HK-2 (cell line): ENCODE results near the gene PEPD.

Experiments used
- DNase-seq: peaks from one replicate; pipeline ENCODE4 v3.0.0-alpha.2; 2018; ENCODE audit not compliant: unreplicated experiment

PEPD gene

DNA sequence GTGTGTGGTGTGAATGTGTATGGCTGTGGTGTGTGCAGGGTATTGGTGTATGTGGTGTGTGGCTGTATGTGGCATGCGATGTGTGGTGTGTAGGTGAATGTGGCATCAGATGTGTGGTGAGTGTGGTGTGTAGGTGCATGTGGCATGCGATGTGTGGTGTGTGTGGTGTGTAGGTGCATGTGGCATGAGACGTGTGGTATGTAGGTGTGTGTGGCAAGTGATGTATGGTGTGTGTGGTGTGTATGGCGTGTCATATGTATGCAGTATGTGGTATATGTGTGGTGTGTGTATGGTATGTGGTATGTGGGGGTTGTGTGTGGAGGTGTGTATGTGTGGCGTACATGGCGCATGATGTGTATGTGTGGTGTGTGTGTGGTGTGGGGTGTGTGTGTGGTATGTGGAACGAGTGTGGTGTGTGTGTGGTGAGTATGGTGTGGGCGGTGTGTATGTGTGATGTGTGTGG, 63.4 kb downstream of the PEPD start:
- no peak for DNase-seq

DNA sequence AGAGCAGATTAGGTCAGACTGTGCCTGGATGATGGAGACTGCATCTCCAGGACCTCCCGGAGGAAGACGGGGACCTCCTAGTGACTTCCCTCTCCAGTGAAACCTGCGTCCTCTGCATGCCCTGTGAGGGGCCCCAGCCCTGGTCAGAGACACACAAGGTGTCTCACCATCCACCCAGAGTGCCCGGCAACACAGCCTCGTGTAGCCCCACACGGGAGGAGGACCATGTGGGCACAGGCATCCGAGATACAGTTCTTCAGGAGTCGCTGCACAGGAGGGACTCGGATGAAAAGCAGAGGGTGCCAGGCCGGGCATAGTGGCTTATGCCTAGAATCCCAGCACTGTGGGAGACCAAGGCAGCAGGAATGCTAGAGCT, 64.8 kb downstream of the PEPD start:
- DNase-seq: no peak

- DNase-seq: no peak
Observed at GRCh38 chr19:33456076-33456844, 65.3 kb downstream of the PEPD start.

DNA sequence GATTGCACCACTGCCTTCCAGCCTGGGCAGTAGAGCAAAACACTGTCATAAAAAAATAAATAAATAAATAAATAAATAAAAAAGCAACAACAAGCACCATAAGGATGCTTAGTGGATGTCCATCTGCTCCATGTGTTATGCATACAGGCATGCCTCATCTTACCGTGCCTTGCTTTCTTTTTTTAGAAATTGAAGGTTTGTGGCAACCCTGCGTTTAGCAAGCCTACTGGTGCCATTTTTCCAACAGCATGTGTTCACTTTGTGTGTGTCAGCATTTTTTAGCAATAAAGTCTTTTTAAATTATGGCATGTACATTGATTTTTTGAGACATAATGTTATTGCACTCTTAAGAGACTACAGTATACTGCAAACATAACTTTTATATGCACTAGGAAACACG, 68.3 kb downstream of the PEPD start:
- no peak for DNase-seq

GRCh38 chr19:33450689-33451088, 70.9 kb downstream of the PEPD start:
- no peak for DNase-seq

DNA sequence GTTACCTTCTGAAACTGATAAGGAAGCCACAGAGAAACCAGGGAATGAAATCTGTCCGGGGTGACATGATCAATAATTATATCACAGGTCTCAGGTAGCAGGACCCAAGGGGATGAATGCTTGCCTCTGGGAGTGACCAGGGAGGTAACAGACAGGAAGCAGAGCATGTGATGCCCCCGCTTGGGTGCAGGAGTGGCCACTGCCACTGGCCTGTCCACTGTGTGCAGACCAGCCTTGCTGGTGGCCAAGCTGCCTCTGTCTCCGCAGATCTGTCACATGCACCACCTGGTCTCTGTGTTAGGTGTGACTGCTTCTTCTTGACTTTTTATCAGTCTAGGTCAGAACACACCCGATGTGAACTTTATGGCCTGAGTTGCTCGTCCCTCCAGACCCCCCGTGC, 71.8 kb downstream of the PEPD start:
- no peak for DNase-seq

DNA sequence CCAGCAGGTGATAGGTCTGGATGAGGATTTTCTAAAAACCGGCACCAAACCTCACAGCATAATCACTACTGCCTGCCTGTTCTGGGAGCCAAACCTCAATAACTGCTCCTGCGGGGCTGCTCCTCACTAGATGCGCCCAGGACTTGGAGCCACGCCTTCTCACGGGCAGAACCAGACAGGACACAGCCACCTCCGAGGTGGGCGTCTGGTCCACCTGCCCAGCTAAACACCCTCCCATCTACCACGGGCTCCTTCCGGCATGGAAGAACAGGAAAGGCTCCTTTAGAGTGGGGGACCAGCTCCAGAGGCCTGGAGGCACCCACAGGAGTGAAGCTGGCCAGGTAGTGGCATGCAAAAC, 73.5 kb downstream of the PEPD start:
- DNase-seq: no peak

DNA sequence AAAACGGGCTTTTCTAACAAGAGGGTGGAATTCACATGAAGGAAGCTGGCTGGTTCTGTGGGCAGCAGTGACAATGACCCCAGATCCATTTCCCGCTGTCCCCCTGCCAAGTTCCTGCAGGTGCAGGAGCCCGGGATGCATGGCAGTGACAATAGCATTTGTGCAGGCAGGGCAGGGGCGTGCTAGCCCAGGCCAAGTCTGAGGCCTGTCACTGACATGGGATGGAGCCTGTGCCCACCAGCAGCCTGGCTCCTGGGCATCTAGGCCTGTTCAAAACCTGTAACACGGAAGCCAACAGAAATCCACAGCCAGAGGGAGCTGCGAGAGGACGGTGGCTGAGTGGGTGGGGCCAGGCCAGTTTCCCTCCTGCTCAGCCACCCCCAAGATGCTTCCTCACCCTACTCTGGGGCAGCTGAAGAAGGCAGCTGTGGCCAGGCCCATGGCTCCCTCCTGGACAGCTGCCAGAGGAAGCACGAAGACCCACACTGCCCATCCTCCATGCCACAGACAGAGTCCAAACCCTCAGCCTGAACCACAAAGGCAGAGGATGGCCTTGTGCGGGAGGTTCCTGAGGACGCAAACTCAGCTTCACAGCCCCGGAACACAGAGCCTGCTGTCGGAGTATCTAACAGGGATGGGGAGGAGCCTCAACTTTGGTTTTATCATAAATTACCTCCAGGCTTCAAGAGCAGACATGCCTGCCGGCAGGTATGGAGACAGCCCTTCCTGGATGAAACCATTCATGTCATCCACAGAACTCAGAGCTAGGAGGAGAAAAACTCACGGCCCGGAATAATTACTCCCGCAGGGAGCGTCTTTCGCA, 74.0 kb downstream of the PEPD start:
- DNase-seq: no peak

- DNase-seq: no peak
Observed at GRCh38 chr19:33446330-33447293, 75.0 kb downstream of the PEPD start.

- no peak for DNase-seq
Observed at GRCh38 chr19:33445442-33446329, 75.9 kb downstream of the PEPD start.

DNA sequence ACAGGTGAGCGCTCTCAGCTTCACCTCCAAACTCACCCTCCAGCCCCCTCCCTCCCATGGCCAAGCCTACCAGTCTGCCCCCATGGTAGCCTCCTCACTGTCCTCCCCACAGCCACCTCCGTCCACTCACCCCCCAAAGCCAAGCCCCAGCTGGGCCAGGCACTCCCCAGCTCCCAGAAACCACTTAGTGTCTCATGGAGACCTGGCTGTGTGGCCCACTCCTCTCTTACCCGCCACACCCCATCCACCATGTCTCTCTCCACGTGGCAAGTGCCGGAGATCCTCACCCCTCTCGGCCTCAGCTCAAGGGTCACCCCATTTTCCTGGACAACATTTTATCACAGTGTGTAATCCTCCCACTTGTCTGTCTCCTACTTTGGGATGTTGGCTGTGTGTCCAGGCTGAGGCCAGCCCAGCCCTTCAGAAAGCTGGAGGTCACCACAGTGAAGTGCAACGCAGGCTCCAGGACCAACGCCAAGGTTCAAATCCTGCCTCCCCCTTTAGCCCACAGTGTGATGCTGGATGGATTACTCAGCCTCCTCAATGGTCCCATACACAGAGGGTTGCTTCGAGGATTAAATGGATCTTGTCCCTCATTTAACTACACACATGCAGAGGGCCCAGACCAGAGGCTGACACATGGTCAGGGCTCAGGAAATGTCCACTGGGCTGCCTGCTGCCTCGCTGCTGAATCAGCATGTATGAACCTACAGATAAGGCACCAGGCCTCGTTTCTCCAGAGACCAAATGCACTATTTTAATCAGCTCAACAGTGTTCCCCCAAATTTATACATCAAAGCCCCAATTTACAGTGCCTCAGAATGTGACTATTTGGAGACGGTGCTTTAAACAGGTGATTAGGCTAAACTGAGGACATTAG, 76.8 kb downstream of the PEPD start:
- DNase-seq: no peak

GRCh38 chr19:33443638-33444561, 77.7 kb downstream of the PEPD start:
- no peak for DNase-seq

DNA sequence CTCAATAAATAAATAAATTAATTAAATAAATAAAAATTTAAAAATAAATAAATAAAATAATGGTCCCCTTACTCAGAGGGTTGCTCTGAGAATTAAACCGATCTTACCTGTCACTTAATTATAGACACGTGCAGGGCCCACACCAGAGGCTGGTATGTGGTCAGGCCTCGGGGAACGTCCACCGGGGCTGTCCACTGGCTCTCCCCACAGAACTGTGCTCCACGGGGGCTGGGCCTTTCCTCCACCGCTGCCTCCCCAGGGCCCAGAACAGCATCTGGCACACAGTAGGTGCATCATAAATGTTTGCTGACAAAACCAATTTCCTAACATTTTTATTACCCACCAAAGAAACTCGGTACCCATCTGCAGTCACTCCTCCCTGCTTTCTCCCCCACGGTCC, 78.9 kb downstream of the PEPD start:
- DNase-seq: no peak

DNA sequence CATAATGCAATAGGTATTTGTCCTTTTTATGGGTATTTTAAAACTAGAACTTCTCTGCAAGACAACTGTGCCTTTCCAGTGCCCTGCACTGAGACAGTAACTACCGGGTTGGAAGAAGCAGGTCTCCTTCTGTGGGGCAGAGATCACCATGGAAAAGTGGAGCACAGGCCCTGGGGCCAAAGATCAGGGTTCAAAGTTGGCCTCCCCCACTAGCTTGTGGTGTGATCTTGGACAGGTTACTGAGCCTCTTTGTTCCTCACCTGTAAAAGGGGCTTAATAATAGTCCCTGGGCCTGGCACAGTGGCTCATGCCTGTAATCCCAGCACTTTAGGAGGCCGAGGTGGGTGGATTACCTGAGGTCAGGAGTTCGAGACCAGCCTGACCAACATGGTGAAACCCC, 79.8 kb downstream of the PEPD start:
- DNase-seq: no peak

DNA sequence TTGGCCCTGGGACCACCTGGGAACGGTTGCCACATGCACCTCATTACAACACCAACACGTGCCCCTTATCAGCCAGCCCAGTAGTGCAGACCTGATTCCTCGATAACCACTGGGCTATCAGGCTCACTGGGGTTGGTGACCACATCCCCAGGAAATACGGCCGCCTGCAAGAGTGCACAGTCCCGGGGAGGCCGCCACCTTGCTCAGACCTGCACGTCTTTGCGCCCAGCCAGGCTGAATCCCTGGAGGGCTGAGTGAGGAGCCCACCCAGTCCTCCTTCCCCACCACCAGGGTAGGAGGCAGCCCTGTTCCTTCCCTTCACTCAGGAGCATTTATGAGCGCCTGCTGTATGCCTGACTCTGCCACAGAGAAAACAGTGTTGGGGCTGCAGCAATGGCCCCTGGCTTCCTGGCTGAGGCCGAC, 80.3 kb downstream of the PEPD start:
- no peak for DNase-seq

GRCh38 chr19:33440682-33441081, 80.9 kb downstream of the PEPD start:
- no peak for DNase-seq

DNA sequence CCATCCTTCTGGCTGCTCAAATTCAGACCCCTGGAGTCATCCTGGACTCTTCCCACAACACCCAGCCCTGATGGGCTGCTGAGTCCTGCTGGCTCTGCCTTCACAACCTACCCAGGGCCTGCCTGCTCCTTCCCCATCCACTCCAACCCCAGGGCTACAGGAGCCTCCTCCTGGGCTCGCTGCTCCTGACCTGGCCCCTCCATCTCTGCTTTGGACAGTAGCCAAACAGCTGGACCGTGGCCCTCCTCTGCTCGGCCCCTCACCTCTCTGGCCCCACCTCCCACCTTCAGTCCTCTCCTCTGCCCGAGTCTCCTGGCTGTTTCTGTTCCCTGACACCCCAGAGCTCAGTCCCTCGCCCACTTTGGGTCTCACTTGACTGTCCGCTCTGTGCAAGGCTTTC, 81.3 kb downstream of the PEPD start:
- DNase-seq: no peak

GRCh38 chr19:33438987-33439781, 82.4 kb downstream of the PEPD start:
- no peak for DNase-seq
